ENCODE measurements around the gene RASAL2. TPM values are rescaled to one million over a fixed set of nuclear protein-coding genes. Genes with fewer than 3 reads are reported as not detected.

Gene RASAL2
- total RNA-seq, 2 donors from 2014 or later = 9.9 to 20.4 TPM

- H3K27me3 ChIP-seq = no peaks in the 10 kb centered on the region
- no peaks in the 10 kb centered on the region for H3K36me3 ChIP-seq (replicated peaks in 1 of 2; ENCODE audit: insufficient read depth in 1 of 2, low read depth in 2 of 2)
- H3K4me1 ChIP-seq = peaks cover 5% of the 10 kb centered on the region
- WGBS, 2 donors = 90 to 96% methylated on average over 4 of the region's 4 CpGs
- no peak for ATAC-seq
- no peak overlapping the region for H3K4me3 ChIP-seq
- no peak for DNase-seq
- intact Hi-C loops (cut with DNase I) = no loop called here
- TF ChIP-seq POLR2A (IDR thresholded peaks at IDR 0.05) (no peak), CTCF (IDR thresholded peaks at IDR 0.05) (no peak)
- no peak overlapping the region for H3K27ac ChIP-seq
- no peaks in the 10 kb centered on the region for H3K9me3 ChIP-seq
Observed at GRCh38 chr1:178266619-178267066, 172.7 kb downstream of the RASAL2 start.

DNA sequence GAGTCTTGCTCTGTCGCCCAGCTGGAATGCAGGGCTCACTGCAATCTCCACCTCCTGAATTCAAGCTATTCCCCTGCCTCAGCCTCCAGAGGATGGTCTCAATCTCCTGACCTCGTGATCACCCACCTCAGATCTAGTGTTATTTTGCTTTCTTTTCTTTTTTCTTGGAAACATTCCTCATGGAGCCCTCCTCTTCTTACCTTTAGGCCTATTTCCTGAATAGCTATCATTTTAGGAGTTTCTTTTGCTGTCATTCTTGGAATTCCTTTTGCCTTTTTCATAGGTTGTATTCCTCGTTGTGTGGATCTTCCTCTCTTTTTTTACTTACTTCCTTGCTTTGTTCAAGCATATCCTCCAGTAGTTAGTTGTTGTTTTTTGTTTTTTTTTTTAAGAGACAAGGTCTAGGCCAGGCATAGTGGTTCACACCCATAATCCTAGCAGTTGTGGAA, 173.8 kb downstream of the RASAL2 start:
- Histone ChIP-seq H3K27me3 (no peaks in the 10 kb centered on the region), H3K27ac (no peak overlapping the region), H3K36me3 (replicated peaks in 1 of 2; ENCODE audit: insufficient read depth in 1 of 2, low read depth in 2 of 2) (no peaks in the 10 kb centered on the region), H3K9me3 (no peaks in the 10 kb centered on the region), H3K4me1 (peaks cover 5% of the 10 kb centered on the region), H3K4me3 (no peak overlapping the region)
- ATAC-seq (no peak), DNase-seq (no peak)
- intact Hi-C loops (cut with DNase I) = no loop called here
- 74 to 93% methylated on average over 3 of the region's 3 CpGs for WGBS, 2 donors
- TF ChIP-seq POLR2A (IDR thresholded peaks at IDR 0.05) (no peak), CTCF (IDR thresholded peaks at IDR 0.05) (no peak)

DNA sequence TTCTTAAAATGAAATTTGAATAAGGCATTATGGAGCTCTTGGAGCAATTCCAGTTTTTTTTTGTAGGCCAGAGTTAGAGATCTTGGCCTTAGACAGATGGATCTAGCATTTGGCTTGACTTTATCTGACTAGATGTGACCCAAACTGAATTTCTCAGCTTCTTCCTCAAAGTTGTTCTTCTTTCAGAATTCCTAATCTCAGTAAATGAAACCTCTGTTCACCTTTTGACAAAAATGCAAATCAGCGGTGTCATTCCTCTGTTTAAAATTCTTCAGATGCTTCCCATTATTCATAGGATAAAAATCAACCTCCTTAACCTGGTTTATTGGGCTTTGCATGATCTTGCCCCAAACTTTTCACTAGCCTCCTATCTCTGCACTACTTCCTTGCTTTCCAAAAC, 177.6 kb downstream of the RASAL2 start:
- H3K4me3 ChIP-seq = no peak overlapping the region
- intact Hi-C loops (cut with DNase I) = no loop called here
- H3K27me3 ChIP-seq = no peaks in the 10 kb centered on the region
- no peaks in the 10 kb centered on the region for H3K9me3 ChIP-seq
- ATAC-seq (no peak), DNase-seq (no peak)
- no peaks in the 10 kb centered on the region for H3K4me1 ChIP-seq
- H3K27ac ChIP-seq = no peak overlapping the region
- H3K36me3 ChIP-seq (replicated peaks in 1 of 2; ENCODE audit: insufficient read depth in 1 of 2, low read depth in 2 of 2) = no peaks in the 10 kb centered on the region
- WGBS, 2 donors = 81 to 95% methylated on average over 1 of the region's 1 CpG
- TF ChIP-seq POLR2A (IDR thresholded peaks at IDR 0.05) = no peak
- TF ChIP-seq CTCF (IDR thresholded peaks at IDR 0.05) = no peak

DNA sequence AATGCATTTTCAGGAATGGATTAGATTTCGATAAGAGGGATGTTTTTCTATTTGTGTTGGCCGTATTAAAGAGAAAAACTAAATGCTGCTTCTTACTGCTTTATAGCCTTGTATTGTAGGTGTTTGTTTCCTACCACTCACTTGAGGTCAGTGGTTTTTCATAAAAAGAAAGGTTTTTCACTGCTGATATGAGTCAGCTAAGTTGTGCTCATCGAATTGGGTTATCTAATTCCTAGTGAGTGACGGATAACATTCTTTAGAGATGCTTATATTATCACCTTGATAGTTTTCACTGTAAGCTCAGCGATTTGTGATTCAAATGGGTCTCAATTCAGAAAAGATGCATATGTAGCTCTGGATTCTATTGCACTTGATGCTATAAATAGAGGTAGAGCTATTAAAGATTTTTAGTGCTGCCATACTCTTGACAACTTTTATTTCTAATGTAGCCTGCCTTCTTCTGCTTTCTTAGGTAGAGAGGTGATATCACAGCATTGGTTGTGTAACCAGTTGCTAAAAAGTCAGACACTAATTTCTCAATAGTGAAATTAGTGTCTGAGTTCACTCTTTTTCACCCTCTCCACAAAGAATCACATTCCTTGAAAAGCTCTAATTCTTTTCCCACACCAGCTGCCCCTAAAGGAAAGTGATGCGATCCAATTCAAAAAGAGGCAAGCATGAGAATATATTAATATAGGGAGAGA, 180.0 kb downstream of the RASAL2 start:
- Histone ChIP-seq H3K4me3 (no peak overlapping the region), H3K27ac (no peak overlapping the region), H3K4me1 (no peaks in the 10 kb centered on the region), H3K27me3 (no peaks in the 10 kb centered on the region), H3K36me3 (replicated peaks in 1 of 2; ENCODE audit: insufficient read depth in 1 of 2, low read depth in 2 of 2) (no peaks in the 10 kb centered on the region), H3K9me3 (no peaks in the 10 kb centered on the region)
- no peak for DNase-seq
- 84 to 88% methylated on average over 6 of the region's 6 CpGs for WGBS, 2 donors
- no peak for ATAC-seq
- TF ChIP-seq CTCF (IDR thresholded peaks at IDR 0.05) (no peak), POLR2A (IDR thresholded peaks at IDR 0.05) (no peak)
- intact Hi-C loops (cut with DNase I) = no loop called here

DNA sequence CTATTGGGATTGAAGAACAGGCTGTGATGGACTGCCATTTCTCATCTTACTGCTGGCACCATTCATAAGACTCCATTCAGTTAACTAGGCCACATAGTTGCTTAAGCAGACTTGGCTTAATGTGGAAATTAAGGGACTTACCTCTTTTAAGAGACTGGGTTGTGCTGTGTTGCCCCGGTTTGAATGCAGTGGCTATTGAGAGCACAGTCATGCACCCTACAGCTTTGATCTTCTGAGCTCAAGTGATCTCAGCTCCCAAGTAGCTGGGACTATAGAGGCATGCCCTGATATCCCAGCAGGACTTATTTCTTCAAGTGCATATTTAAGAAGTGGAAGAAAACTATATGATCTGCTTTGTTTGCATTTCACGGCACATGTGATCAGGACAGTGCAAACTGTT, 181.1 kb downstream of the RASAL2 start:
- WGBS, 2 donors = 81 to 95% methylated on average over 2 of the region's 2 CpGs
- TF ChIP-seq POLR2A (IDR thresholded peaks at IDR 0.05) (no peak), CTCF (IDR thresholded peaks at IDR 0.05) (no peak)

More for the DNA sequence above, 181.1 kb downstream of the RASAL2 start:
- Histone ChIP-seq H3K27me3 (no peaks in the 10 kb centered on the region), H3K4me1 (no peaks in the 10 kb centered on the region), H3K4me3 (no peak overlapping the region), H3K9me3 (no peaks in the 10 kb centered on the region), H3K27ac (no peak overlapping the region), H3K36me3 (replicated peaks in 1 of 2; ENCODE audit: insufficient read depth in 1 of 2, low read depth in 2 of 2) (no peaks in the 10 kb centered on the region)
- ATAC-seq = no peak
- DNase-seq = no peak
- intact Hi-C loops (cut with DNase I) = no loop called here
